ENCODE results near the gene ANKS6.

ANKS6 gene

DNA sequence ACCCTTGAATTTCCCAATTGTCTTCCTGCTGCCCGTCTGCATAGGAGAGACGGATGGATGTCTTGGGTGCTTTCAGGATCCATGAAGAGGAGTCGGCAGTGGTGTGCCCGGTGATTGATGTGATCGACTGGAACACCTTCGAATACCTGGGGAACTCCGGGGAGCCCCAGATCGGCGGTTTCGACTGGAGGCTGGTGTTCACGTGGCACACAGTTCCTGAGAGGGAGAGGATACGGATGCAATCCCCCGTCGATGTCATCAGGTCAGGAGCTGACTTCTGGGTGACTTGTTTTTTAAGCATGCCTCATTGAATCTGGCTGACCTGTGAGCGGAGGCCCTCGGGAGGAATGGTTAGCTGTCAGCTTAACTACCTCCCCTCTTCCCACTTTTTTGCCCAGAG lies 35.3 kb upstream of the ANKS6 start:
- Histone ChIP-seq H3K27me3 (ENCODE audit: control insufficient read depth, insufficient read depth, low read length) (peaks cover 46% of the 10 kb centered on the region), H3K9me3 (replicated peaks; ENCODE audit: low read length) (no peaks in the 10 kb centered on the region), H3K36me3 (ENCODE audit: insufficient read depth, low read length) (no peaks in the 10 kb centered on the region), H3K4me2 (ENCODE audit: low read length) (no peak overlapping the region), H3K4me1 (ENCODE audit: control insufficient read depth, insufficient read depth, low read length) (no peaks in the 10 kb centered on the region), H3K9ac (ENCODE audit: low read depth, low read length) (no peak overlapping the region), H3K4me3 (ENCODE audit: low read length) (no peak overlapping the region)

DNA sequence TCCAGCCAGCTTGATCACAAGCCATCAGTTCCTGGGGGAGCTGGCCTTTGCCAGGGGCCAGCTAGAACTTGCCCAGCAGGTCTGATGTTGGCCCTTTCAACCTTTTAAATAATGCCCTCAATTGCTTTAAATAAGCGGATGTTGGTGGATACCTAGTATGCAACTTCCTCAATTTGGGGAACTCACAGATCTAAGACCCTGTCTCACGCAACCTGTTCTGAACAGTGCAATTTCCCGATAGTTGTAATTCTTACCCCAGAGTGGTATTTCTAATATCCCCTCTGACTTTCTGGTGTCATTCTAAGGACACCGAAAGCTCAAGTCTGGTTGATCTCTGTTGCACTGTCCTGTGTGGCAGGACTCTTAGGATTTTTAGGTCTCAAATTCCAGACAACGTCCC lies 34.2 kb upstream of the ANKS6 start:
- Histone ChIP-seq H3K4me2 (ENCODE audit: low read length) (no peak overlapping the region), H3K9ac (ENCODE audit: low read depth, low read length) (no peak overlapping the region), H3K27me3 (ENCODE audit: control insufficient read depth, insufficient read depth, low read length) (peaks cover 48% of the 10 kb centered on the region), H3K4me1 (ENCODE audit: control insufficient read depth, insufficient read depth, low read length) (no peaks in the 10 kb centered on the region), H3K36me3 (ENCODE audit: insufficient read depth, low read length) (no peaks in the 10 kb centered on the region), H3K4me3 (ENCODE audit: low read length) (no peak overlapping the region), H3K9me3 (replicated peaks; ENCODE audit: low read length) (no peaks in the 10 kb centered on the region)

DNA sequence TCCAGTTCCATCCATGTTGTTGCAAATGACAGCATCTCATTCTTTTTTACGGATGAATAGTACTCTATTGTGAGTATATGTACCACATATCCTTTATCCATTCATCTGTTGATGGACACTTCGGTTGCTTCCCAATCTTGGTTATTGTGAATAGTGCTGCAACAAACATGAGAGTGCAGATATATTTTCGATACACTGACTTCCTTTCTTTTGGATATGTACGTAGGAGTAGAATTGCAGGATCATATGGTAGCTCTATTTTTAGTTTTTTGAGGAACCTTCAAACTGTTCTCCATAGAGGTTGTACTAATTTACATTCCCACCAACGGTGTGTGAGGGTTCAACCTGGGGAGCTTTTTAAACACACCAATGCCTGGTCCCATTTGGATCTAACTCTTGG lies 33.4 kb upstream of the ANKS6 start:
- peaks cover 41% of the 10 kb centered on the region for H3K27me3 ChIP-seq (ENCODE audit: control insufficient read depth, insufficient read depth, low read length)
- H3K9ac ChIP-seq (ENCODE audit: low read depth, low read length), result no peak overlapping the region
- no peaks in the 10 kb centered on the region for H3K4me1 ChIP-seq (ENCODE audit: control insufficient read depth, insufficient read depth, low read length)
- no peaks in the 10 kb centered on the region for H3K9me3 ChIP-seq (replicated peaks; ENCODE audit: low read length)
- H3K36me3 ChIP-seq (ENCODE audit: insufficient read depth, low read length), result no peaks in the 10 kb centered on the region
- no peak overlapping the region for H3K4me2 ChIP-seq (ENCODE audit: low read length)
- no peak overlapping the region for H3K4me3 ChIP-seq (ENCODE audit: low read length)

DNA sequence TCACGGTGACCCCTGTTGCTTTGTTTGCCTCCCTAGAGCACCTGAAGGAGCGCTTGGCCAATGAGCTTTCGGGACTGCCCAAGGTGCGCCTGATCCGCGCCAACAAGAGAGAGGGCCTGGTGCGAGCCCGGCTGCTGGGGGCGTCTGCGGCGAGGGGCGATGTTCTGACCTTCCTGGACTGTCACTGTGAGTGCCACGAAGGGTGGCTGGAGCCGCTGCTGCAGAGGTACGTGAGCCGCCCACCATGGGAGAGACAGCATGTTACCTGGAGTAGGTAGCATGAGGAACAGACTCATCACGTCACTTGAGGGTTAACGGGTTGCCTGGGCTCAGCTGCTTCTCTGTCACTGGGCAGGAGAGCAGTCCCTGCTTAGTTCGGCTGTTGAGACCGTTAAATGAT lies 30.4 kb upstream of the ANKS6 start:
- H3K4me1 ChIP-seq (ENCODE audit: control insufficient read depth, insufficient read depth, low read length), result no peaks in the 10 kb centered on the region
- peaks cover 40% of the 10 kb centered on the region for H3K27me3 ChIP-seq (ENCODE audit: control insufficient read depth, insufficient read depth, low read length)
- H3K9me3 ChIP-seq (replicated peaks; ENCODE audit: low read length), result no peaks in the 10 kb centered on the region
- no peak overlapping the region for H3K9ac ChIP-seq (ENCODE audit: low read depth, low read length)
- no peaks in the 10 kb centered on the region for H3K36me3 ChIP-seq (ENCODE audit: insufficient read depth, low read length)
- H3K4me3 ChIP-seq (ENCODE audit: low read length), result no peak overlapping the region
- H3K4me2 ChIP-seq (ENCODE audit: low read length), result no peak overlapping the region

DNA sequence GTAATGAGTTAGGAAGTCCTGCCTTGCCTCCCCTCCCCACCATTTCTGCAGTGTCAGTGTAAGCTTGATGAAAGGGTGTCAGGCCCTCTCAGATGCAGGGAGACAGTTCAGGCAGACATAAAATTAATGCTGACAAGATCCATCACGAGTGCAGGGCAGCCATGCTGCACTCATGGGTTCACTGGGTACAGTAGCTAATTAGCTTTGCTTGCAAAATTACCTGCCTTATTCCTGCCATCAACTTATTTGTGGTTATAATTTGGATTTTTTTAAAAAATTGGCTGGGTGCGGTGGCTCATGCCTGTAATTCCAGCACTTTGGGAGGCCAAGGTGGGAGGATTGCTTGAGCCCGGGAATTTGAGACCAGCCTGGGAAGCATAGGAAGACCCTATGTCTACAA lies 29.1 kb upstream of the ANKS6 start:
- Histone ChIP-seq H3K4me3 (ENCODE audit: low read length) (no peak overlapping the region), H3K4me2 (ENCODE audit: low read length) (no peak overlapping the region), H3K9me3 (replicated peaks; ENCODE audit: low read length) (no peaks in the 10 kb centered on the region), H3K36me3 (ENCODE audit: insufficient read depth, low read length) (no peaks in the 10 kb centered on the region), H3K9ac (ENCODE audit: low read depth, low read length) (no peak overlapping the region), H3K4me1 (ENCODE audit: control insufficient read depth, insufficient read depth, low read length) (no peaks in the 10 kb centered on the region), H3K27me3 (ENCODE audit: control insufficient read depth, insufficient read depth, low read length) (peaks cover 32% of the 10 kb centered on the region)

DNA sequence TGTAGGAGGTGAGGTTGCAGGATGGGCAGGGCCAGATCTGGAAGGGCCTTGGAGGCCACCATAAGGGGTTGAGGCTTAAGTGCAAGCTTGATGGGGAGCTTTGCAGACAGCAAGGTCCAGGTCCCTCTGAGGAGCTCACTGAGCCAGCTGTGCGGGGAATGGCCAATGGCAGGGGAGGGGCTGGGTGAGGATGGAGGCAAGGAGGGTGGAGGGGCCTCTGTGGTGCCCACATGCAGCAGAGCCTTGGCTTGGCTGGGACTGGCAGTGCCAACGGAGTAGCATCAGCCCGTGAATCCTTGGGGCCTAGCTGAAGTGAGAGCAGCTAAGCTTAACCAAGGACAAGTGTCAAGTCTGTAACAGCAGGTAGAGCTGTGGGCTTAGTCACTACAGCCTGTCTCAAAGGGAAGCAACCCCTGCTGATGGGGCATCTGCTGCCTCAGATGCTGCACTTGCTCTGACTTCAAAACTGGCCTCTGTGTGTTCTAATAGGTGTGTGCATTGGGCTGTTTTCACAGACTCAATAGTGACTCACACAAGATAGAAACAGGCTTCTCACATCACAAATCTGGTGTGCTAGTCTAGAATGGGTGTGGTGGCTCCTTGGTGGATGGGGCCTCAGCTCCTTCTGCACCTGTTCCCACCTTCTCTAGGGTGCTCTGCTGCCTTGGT lies 27.4 kb upstream of the ANKS6 start:
- Histone ChIP-seq H3K4me3 (ENCODE audit: low read length) (no peak overlapping the region), H3K9ac (ENCODE audit: low read depth, low read length) (no peak overlapping the region), H3K27me3 (ENCODE audit: control insufficient read depth, insufficient read depth, low read length) (peaks cover 30% of the 10 kb centered on the region), H3K4me2 (ENCODE audit: low read length) (no peak overlapping the region), H3K4me1 (ENCODE audit: control insufficient read depth, insufficient read depth, low read length) (no peaks in the 10 kb centered on the region), H3K36me3 (ENCODE audit: insufficient read depth, low read length) (no peaks in the 10 kb centered on the region), H3K9me3 (replicated peaks; ENCODE audit: low read length) (no peaks in the 10 kb centered on the region)

DNA sequence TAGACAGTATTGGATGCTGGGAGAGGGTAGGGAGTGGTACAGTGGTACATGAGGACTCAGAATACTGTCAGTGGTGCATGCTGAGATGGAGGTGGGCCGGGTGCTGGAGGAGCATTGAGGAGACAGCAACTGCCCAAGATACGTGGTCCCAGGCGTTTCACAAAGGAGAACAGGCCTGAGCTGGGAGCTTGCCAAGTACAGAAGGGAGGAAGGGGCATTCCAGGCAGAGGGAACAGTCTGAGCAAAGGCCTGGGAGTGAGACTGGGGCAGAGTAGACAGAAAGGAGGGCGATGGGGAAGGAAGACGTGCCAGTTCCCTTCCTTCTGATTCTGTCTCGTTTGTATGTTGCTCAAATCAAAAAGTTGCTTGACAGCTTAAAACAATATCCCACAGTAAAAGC lies 26.3 kb upstream of the ANKS6 start:
- no peaks in the 10 kb centered on the region for H3K4me1 ChIP-seq (ENCODE audit: control insufficient read depth, insufficient read depth, low read length)
- H3K4me3 ChIP-seq (ENCODE audit: low read length), result no peak overlapping the region
- peaks cover 25% of the 10 kb centered on the region for H3K27me3 ChIP-seq (ENCODE audit: control insufficient read depth, insufficient read depth, low read length)
- H3K4me2 ChIP-seq (ENCODE audit: low read length), result no peak overlapping the region
- no peak overlapping the region for H3K9ac ChIP-seq (ENCODE audit: low read depth, low read length)
- no peaks in the 10 kb centered on the region for H3K9me3 ChIP-seq (replicated peaks; ENCODE audit: low read length)
- H3K36me3 ChIP-seq (ENCODE audit: insufficient read depth, low read length), result no peaks in the 10 kb centered on the region

DNA sequence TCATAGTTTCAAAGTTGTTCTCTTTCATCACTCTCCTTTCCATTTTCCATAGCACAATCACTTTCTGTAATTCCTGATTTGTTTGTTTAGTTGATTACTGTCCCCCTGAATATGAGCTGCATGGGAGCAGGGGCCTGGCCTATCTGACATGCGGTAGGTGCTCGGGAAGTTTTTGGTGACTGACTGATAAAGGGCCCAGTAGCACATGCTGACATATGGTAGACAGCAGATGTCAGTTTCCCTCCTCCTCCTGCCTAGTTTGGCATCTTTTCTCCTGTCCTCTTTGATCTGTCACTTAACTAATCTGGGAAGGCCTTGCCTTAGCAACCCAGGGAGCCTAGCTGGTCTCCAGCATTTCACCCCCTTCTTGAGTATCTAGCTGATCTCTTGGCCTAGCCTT lies 25.5 kb upstream of the ANKS6 start:
- H3K4me2 ChIP-seq (ENCODE audit: low read length), result no peak overlapping the region

DNA sequence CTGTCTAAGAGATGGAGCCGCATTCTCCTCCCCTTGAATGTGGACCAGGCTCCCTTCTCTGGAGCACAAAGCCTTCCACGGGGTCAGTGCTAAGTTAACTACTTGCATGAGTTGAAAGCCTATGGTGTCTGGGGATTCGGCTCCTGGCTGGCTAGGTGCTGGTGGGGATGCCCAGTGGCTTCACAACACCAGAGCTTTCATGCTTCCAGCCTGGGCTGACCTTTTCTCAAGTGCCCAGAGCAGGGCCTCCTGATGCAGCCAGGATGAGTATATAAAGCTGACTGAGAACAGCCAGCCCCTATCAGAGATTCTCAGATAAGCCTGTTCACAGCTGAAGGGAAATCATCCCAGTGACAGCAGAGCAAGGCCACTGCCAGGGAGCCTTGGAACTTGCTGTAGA lies 22.9 kb upstream of the ANKS6 start:
- H3K4me1 ChIP-seq (ENCODE audit: control insufficient read depth, insufficient read depth, low read length), result no peaks in the 10 kb centered on the region
- H3K4me2 ChIP-seq (ENCODE audit: low read length), result no peak overlapping the region
- no peaks in the 10 kb centered on the region for H3K36me3 ChIP-seq (ENCODE audit: insufficient read depth, low read length)
- H3K4me3 ChIP-seq (ENCODE audit: low read length), result no peak overlapping the region
- no peaks in the 10 kb centered on the region for H3K9me3 ChIP-seq (replicated peaks; ENCODE audit: low read length)
- H3K9ac ChIP-seq (ENCODE audit: low read depth, low read length), result no peak overlapping the region
- H3K27me3 ChIP-seq (ENCODE audit: control insufficient read depth, insufficient read depth, low read length), result peaks cover 14% of the 10 kb centered on the region

More for the DNA sequence above, 25.5 kb upstream of the ANKS6 start:
- no peaks in the 10 kb centered on the region for H3K9me3 ChIP-seq (replicated peaks; ENCODE audit: low read length)
- no peak overlapping the region for H3K4me3 ChIP-seq (ENCODE audit: low read length)
- H3K9ac ChIP-seq (ENCODE audit: low read depth, low read length), result no peak overlapping the region
- H3K36me3 ChIP-seq (ENCODE audit: insufficient read depth, low read length), result no peaks in the 10 kb centered on the region
- H3K27me3 ChIP-seq (ENCODE audit: control insufficient read depth, insufficient read depth, low read length), result peaks cover 16% of the 10 kb centered on the region
- H3K4me1 ChIP-seq (ENCODE audit: control insufficient read depth, insufficient read depth, low read length), result no peaks in the 10 kb centered on the region

DNA sequence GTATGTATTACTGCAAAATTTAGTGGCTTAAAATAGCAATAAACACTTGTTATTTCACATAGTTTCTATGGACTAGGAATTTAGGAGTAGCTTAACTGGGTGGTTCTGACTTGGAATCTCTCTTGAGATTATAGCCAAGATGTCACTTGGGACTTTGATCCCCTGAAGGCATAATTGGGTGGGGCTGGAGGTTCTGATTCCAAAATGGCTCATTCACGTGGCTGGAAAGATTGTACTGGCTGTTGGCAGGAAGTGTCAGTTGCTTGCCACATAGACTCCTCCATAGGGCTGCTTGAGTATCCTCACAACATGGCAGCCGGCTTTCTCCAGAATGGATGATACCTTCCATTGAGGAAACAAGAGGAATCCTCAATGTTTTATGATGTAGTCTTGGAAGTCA lies 22.4 kb upstream of the ANKS6 start:
- Histone ChIP-seq H3K27me3 (ENCODE audit: control insufficient read depth, insufficient read depth, low read length) (peaks cover 14% of the 10 kb centered on the region), H3K4me2 (ENCODE audit: low read length) (no peak overlapping the region), H3K9ac (ENCODE audit: low read depth, low read length) (no peak overlapping the region), H3K4me1 (ENCODE audit: control insufficient read depth, insufficient read depth, low read length) (no peaks in the 10 kb centered on the region), H3K36me3 (ENCODE audit: insufficient read depth, low read length) (no peaks in the 10 kb centered on the region), H3K4me3 (ENCODE audit: low read length) (no peak overlapping the region), H3K9me3 (replicated peaks; ENCODE audit: low read length) (no peaks in the 10 kb centered on the region)

DNA sequence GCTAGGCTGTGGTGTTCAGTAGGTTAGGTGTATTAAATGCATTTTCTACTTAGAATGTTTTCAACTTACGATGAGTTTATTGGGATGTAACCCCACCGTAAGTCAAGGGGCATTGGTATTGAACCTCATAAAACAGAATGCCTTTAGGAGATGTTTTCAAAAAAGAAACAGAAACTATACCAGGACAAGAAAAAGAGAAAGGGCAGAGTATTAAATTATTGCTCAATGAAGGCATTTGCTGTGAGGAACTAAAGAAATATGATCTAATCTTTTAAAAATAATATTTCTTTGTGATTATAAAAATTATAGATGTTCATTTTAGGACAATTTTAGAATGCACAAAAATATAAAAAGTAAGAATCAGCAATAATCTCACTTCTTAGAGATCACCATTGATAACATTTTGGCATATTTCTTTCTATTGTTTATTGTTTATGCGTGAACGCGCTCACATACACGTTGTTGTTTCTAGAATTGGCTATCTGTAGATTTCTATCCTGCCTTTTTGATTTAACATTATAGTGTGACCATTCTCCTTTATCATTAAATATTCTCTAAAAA lies 19.1 kb upstream of the ANKS6 start:
- Histone ChIP-seq H3K27me3 (ENCODE audit: control insufficient read depth, insufficient read depth, low read length) (peaks cover 11% of the 10 kb centered on the region), H3K36me3 (ENCODE audit: insufficient read depth, low read length) (no peaks in the 10 kb centered on the region), H3K4me2 (ENCODE audit: low read length) (no peak overlapping the region), H3K4me1 (ENCODE audit: control insufficient read depth, insufficient read depth, low read length) (peaks cover 8% of the 10 kb centered on the region), H3K9ac (ENCODE audit: low read depth, low read length) (no peak overlapping the region), H3K9me3 (replicated peaks; ENCODE audit: low read length) (no peaks in the 10 kb centered on the region), H3K4me3 (ENCODE audit: low read length) (no peak overlapping the region)

DNA sequence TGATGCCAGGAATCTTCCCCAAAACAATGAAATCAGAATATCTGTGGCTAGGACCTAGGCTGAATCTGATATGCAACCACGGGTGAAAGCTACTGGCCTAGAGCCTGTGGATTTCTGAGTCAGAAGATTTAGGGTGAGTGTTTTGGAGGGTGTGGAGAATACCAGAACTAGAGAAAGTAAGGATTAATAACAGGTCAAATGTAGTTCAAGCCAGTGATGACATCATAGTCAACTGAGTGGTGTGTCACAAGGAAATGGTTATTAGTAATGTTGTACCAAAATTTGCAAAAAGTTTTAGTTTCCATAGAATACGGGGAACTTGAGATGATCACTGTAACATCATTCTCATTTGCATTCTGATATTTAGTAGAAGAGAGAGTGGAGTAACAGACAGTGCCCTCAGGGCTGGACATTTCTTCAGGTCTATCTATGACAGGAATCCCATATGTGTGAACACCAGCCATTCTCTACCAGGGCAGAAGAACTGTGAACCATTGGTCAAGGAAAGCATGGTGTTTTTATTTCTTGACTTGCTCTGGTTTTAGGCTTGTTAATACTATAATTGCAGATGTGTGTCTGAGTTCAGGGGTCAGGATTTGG lies 14.8 kb upstream of the ANKS6 start:
- Histone ChIP-seq H3K9ac (ENCODE audit: low read depth, low read length) (no peak overlapping the region), H3K27me3 (ENCODE audit: control insufficient read depth, insufficient read depth, low read length) (peaks cover 36% of the 10 kb centered on the region), H3K36me3 (ENCODE audit: insufficient read depth, low read length) (no peaks in the 10 kb centered on the region)

More for the DNA sequence above, 14.8 kb upstream of the ANKS6 start:
- H3K4me3 ChIP-seq (ENCODE audit: low read length), result no peak overlapping the region
- H3K9me3 ChIP-seq (replicated peaks; ENCODE audit: low read length), result no peaks in the 10 kb centered on the region
- H3K4me2 ChIP-seq (ENCODE audit: low read length), result peak overlapping the region; percentile 20
- peaks cover 22% of the 10 kb centered on the region for H3K4me1 ChIP-seq (ENCODE audit: control insufficient read depth, insufficient read depth, low read length)

All from skeletal muscle satellite cell (primary cell).